NT2/D1 (cell line): ENCODE measurements around the gene HSD17B8.

Experiments used
- DNase-seq: peaks from one replicate; pipeline ENCODE4 v3.0.0-alpha.2; 2011; ENCODE audit warnings: low read depth, low spot score
- H3K27me3 ChIP-seq: 2 replicates; pipeline ENCODE4 v1.6.0; 2011; ENCODE audit warnings: mild to moderate bottlenecking; ENCODE audit not compliant: insufficient read length, insufficient read depth
- H3K36me3 ChIP-seq: 2 replicates; pipeline ENCODE4 v1.6.1; 2011; ENCODE audit warnings: mild to moderate bottlenecking, low read length, mixed read lengths; ENCODE audit not compliant: insufficient read depth, insufficient read length
- H3K4me1 ChIP-seq: 2 replicates; pipeline ENCODE4 v1.5.1; 2011; ENCODE audit not compliant: insufficient read depth, insufficient read length
- H3K4me3 ChIP-seq: 2 replicates; pipeline ENCODE4 v1.5.1; 2011; ENCODE audit warnings: low read depth; ENCODE audit not compliant: insufficient read length
- H3K9ac ChIP-seq: 2 replicates; pipeline ENCODE4 v1.6.0; 2011; ENCODE audit warnings: low read depth; ENCODE audit not compliant: insufficient read length
- H3K9me3 ChIP-seq: 2 replicates; pipeline ENCODE4 v1.5.1; 2011; ENCODE audit warnings: mild to moderate bottlenecking, low read length; ENCODE audit not compliant: insufficient read depth
- SUZ12 ChIP-seq: IDR thresholded peaks from 2 replicates; pipeline ENCODE4 v1.6.1; 2011; ENCODE audit not compliant: insufficient read length, insufficient read depth; ENCODE audit errors: extremely low read depth
- YY1 ChIP-seq: IDR thresholded peaks from 2 replicates; pipeline ENCODE4 v1.6.1; 2011; ENCODE audit not compliant: insufficient read length, insufficient read depth
- ZNF274 ChIP-seq: IDR thresholded peaks from 2 replicates; pipeline ENCODE4 v1.6.1; 2011; ENCODE audit warnings: mild to moderate bottlenecking, low read depth, low read length

Gene HSD17B8

DNA sequence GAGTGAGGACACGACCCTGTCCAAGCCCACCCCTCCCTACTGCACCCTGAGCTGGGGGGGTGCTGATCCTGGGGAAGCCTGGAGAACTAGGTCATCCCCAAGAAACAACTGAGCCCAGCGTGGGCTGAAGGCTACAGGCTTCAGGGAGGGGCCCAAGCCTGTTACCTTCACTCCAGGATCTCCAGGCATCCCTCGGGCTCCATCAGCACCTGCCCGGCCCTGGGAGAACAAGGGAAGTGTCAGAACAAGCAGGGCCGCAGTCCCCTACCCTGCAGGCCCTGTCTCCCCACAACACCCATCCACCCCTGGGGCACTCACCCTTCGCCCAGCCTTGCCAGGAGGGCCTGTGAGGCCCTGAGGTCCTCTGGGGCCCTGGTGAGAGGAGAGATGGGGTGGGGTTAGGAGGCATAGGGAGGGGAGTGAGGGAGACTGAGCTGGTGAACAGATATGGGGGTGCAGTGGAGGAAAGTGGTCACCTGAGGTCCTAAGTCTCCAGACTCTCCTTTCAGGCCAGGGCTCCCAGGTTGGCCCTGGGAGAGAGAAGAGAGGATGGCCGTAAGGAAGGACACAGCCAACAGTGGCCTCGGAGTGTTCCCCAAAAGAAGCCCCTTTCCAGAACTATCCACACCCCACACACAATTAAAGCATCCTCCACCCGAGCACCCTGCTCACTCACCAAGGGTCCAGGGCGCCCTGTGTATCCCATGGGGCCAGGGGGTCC, 25.5 kb upstream of the HSD17B8 start:
- Histone ChIP-seq H3K4me3 (no peak overlapping the region), H3K9me3 (no peaks in the 10 kb centered on the region), H3K9ac (no peak overlapping the region), H3K27me3 (no peaks in the 10 kb centered on the region), H3K36me3 (no peaks in the 10 kb centered on the region), H3K4me1 (no peaks in the 10 kb centered on the region)
- TF ChIP-seq SUZ12 (no peak), YY1 (no peak), ZNF274 (no peak)
- DNase-seq, result no peak

DNA sequence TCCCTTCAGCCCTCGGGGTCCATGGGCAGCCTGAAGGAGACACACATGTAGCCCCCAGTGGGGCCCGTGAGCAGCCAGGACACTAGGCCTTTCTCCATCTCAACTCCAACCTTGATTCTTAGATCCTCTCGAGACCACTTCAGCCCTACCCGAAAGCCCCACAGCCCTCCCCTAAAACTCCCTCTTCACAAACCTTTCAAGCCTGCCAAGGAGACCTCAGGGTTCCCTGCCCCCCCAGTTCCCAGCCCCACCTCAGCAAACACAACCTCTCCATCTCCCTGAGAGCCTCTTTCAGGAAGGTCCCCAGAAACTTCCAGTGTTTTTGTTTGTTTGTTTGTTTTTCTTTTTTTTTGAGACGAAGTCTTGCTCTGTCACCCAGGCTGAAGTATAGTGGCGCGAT, 23.3 kb upstream of the HSD17B8 start:
- no peak for DNase-seq
- Histone ChIP-seq H3K4me1 (no peaks in the 10 kb centered on the region), H3K36me3 (no peaks in the 10 kb centered on the region), H3K9me3 (no peaks in the 10 kb centered on the region), H3K27me3 (no peaks in the 10 kb centered on the region), H3K4me3 (no peak overlapping the region), H3K9ac (no peak overlapping the region)
- TF ChIP-seq YY1 (no peak), ZNF274 (no peak), SUZ12 (no peak)

DNA sequence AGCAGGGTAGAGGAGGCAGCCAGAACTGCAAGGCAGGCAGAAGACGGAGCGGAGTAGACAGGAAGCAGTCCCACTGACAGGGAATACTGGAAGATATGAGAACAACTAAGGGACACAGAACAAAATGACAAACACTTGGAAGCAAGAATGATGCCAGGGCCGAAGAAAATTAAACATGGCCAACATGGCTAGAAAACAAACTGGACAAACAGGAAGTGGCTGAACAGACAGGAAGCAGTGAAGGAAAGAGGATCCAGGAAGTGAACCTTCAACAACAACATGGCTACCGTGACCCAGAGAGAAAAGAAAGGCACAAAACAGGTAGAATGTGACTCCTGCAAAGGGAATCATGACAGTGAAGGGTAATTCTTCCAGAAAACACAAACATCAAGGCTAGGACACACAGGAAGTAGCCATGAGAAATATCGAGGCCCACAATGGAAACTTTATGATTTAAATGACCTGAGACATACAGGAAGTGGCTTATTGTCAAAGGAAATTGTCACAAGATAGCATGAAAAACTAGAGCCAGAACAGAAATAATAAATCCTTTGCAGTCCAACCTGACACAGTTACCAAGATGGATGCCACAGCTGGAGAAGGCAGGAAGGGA, 21.3 kb upstream of the HSD17B8 start:
- Histone ChIP-seq H3K4me1 (no peaks in the 10 kb centered on the region), H3K9ac (no peak overlapping the region), H3K9me3 (no peaks in the 10 kb centered on the region), H3K27me3 (no peaks in the 10 kb centered on the region), H3K36me3 (no peaks in the 10 kb centered on the region), H3K4me3 (no peak overlapping the region)
- DNase-seq, result no peak
- TF ChIP-seq SUZ12, result no peak
- TF ChIP-seq YY1, result no peak
- no peak for TF ChIP-seq ZNF274

DNA sequence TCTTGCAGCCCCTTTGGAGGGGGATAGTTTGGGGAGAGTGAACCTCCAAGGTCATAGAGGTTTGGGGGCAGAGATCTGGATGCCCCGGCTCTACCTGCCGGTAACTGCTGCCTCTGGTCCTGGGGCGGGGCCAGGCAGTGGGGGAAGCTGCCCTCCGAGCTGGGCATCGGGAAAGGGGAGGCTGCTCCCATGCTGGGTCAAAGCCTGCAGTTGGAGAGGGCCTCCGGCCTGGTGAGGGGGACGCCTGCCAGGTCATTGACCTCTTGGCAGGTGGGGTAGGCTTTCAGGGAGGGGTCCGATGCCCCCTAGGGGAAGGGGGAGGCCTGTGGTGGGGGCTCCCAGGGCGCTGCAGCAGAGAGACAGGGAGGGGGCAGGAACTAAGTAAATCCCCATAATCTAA, 19.3 kb upstream of the HSD17B8 start:
- no peaks in the 10 kb centered on the region for H3K4me1 ChIP-seq
- H3K9ac ChIP-seq, result no peak overlapping the region
- peaks cover 9% of the 10 kb centered on the region for H3K27me3 ChIP-seq
- no peak overlapping the region for H3K4me3 ChIP-seq
- H3K9me3 ChIP-seq, result no peaks in the 10 kb centered on the region
- no peak for TF ChIP-seq YY1
- TF ChIP-seq SUZ12, result no peak
- no peak for TF ChIP-seq ZNF274
- no peak for DNase-seq
- no peaks in the 10 kb centered on the region for H3K36me3 ChIP-seq

DNA sequence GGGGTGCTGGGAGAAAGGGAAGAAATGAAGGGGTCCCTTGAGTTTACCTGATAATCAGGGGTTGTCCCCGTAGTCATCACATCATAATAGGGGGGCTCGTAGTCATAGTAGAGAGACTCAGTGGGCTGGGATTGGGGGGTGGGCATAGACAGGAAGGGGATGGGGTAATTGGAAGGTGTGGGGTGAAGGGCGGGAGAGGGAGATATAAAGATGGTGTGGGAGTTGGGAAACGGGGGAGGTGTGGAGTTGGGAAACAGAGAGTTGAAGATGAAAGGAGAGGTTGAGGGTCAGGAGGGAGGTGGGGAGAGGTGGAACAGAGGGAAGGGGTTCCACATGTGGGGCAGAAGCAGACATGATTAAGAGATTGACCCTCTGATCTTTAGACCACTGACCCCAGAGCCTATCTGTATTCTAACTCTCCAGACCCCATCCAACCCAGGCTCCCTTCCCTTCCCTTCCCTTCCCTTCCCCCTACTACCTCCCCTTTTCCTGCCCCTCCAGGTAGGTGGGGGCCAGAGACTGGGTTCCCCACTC, 18.7 kb upstream of the HSD17B8 start:
- no peak for DNase-seq
- Histone ChIP-seq H3K36me3 (no peaks in the 10 kb centered on the region), H3K9ac (no peak overlapping the region), H3K9me3 (no peaks in the 10 kb centered on the region), H3K4me3 (no peak overlapping the region), H3K27me3 (peaks cover 12% of the 10 kb centered on the region), H3K4me1 (no peaks in the 10 kb centered on the region)
- TF ChIP-seq YY1, result no peak
- no peak for TF ChIP-seq SUZ12
- TF ChIP-seq ZNF274, result no peak

DNA sequence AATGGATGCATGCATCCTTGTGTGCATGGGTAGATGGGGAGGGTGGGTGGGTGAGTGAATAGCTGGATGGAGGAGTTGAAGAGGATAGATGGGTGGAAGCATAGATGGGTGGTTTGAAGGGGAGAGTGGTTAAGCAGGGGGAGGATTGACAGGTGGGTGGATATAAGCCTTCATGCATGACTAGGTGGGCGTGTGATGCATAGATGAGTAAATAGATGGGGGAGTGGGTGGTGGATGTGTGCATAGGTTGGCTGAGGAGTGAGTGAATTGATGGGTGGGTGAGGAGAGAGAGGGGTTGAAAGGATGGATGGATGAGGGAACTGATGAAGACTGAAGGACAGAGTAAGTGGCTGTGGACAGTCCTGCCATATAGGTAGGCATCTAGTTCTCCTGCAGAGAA, 16.6 kb upstream of the HSD17B8 start:
- TF ChIP-seq ZNF274 (no peak), YY1 (no peak), SUZ12 (no peak)
- peaks cover 5% of the 10 kb centered on the region for H3K4me1 ChIP-seq
- no peak for DNase-seq
- no peaks in the 10 kb centered on the region for H3K36me3 ChIP-seq
- peaks cover 32% of the 10 kb centered on the region for H3K27me3 ChIP-seq
- no peak overlapping the region for H3K9ac ChIP-seq
- no peaks in the 10 kb centered on the region for H3K9me3 ChIP-seq
- H3K4me3 ChIP-seq, result no peak overlapping the region

DNA sequence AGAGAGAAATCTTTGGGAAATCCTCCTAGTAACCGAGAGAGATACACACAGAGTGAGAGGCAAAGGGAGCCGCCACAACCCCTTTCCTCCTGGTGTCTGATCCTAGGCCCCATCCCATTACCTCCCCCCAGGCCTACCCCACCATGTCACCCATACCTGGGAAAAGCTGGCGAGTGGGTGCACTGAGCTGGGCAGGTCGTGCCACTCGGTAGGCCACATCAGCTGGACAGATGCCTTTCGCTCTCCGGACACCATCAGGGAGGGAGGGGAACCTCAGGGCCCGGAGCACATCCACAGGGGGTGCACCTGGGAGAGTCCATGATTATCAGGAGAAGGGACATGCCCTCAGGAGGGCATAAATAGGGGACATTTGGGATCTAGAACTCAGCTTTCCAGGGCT, 15.3 kb upstream of the HSD17B8 start:
- no peak for DNase-seq
- H3K9ac ChIP-seq, result no peak overlapping the region
- H3K27me3 ChIP-seq, result peaks cover 34% of the 10 kb centered on the region
- no peaks in the 10 kb centered on the region for H3K9me3 ChIP-seq
- H3K4me3 ChIP-seq, result no peak overlapping the region
- TF ChIP-seq SUZ12, result no peak
- H3K36me3 ChIP-seq, result peaks cover 2% of the 10 kb centered on the region
- peaks cover 7% of the 10 kb centered on the region for H3K4me1 ChIP-seq
